Testis (tissue), 3 donors: Measurements from ENCODE around the gene MRPS6. TPM values are rescaled to one million over a fixed set of nuclear protein-coding genes. Genes with fewer than 3 reads are reported as not detected.

Source experiments
- DNase-seq: peaks from one replicate; pipeline ENCODE4 v3.0.0-alpha.2; 2019
- H3K27ac ChIP-seq, 2 donors: fragments of 200-600 bp; sonication (generic); one replicate each; pipeline ENCODE4 v1.5.1; 2019
- H3K27me3 ChIP-seq: fragments of 200-600 bp; sonication (generic); one replicate; pipeline ENCODE4 v1.5.1; 2019
- H3K36me3 ChIP-seq: fragments of 200-600 bp; sonication (generic); one replicate; pipeline ENCODE4 v1.5.1; 2017; ENCODE audit warnings: low read depth; ENCODE audit errors: missing control alignments
- H3K4me1 ChIP-seq: fragments of 200-600 bp; sonication (generic); one replicate; pipeline ENCODE4 v1.5.1; 2019
- H3K4me3 ChIP-seq, 2 donors: fragments of 200-600 bp; sonication (generic); one replicate each; pipeline ENCODE4 v1.5.1; 2017 to 2019
- H3K9me3 ChIP-seq: fragments of 200-600 bp; sonication (generic); one replicate; pipeline ENCODE4 v1.5.1; 2017
- POLR2A ChIP-seq: fragments of 450-650 bp; IDR thresholded peaks from one replicate; pipeline ENCODE4 v1.6.1; 2017; ENCODE audit warnings: antibody characterized with exemption, mild to moderate bottlenecking, moderate library complexity
- WGBS, 2 donors: methylation state at CpG; one replicate each; pipeline ENCODE4 v1.1.5; 2018; 5-methylcytosine and 5-hydroxymethylcytosine counted together
- intact Hi-C: fragments of 100-400 bp; cut with DNase I; formaldehyde crosslinking; loops from one replicate; pipeline ENCODE4 v1.15.1; 2023; ENCODE audit warnings: low total_unique reads
- polyA plus RNA-seq: library from polyadenylated mRNA; stranded (reverse); fragments of 350-450 nt; fragmentation: Illumina TruSeq; extraction: RNeasy Lipid Tissue Mini Kit (QIAGEN cat#74804); gene quantifications from one replicate; pipeline ENCODE4 v1.2.3, GENCODE V29; 2014; ENCODE audit warnings: low read depth, low replicate concordance; ENCODE audit not compliant: insufficient read depth
- total RNA-seq, 2 donors: library from RNA; depleted of rRNA; stranded (reverse); fragments of >200 nt; gene quantifications; one replicate each; pipeline ENCODE4 v1.2.3, GENCODE V29; 2016
- TF ChIP-seq, protein P1 (sequence below), 3 experiments: fragments of 450-650 bp in 2 of 3; fragments of 200-600 bp in 1 of 3; sonication (generic) in 1 of 3; IDR thresholded peaks; one replicate each; pipeline ENCODE4 v1.5.1; 2016 to 2019; ENCODE audit warnings: antibody characterized with exemption in 3 of 3, mild to moderate bottlenecking in 2 of 3, moderate library complexity in 1 of 3

The MRPS6 gene
- total and polyA plus RNA-seq, 3 donors from 2014 or later = 88.8 to 107 (median 102) TPM

DNA sequence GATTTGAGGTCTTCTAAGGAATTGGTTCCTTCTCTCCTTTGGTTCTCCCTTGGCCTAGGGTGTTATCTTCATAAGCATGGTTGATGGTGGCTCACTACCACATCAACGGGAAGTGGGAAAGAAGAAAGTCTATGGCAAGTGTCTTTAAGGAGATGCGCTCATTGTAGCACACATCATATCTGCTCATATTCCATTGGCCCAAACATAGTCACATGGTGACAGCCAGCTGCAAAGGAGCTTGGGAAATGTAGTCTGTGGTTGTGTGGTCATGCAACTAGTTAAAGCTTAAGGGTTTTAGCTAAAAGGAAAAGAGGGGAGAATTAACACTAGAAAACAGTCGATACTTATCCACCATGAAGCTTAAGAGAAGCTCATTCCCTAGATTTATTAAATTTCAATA, 11.4 kb upstream of the MRPS6 start:
- no peaks in the 10 kb centered on the region for H3K36me3 ChIP-seq
- WGBS, 2 donors = 96 to 97% methylated on average over 3 of the region's 3 CpGs
- no peak overlapping the region for H3K27ac ChIP-seq
- intact Hi-C loops = no loop called here
- H3K4me1 ChIP-seq = no peaks in the 10 kb centered on the region
- TF ChIP-seq, protein P1, sequence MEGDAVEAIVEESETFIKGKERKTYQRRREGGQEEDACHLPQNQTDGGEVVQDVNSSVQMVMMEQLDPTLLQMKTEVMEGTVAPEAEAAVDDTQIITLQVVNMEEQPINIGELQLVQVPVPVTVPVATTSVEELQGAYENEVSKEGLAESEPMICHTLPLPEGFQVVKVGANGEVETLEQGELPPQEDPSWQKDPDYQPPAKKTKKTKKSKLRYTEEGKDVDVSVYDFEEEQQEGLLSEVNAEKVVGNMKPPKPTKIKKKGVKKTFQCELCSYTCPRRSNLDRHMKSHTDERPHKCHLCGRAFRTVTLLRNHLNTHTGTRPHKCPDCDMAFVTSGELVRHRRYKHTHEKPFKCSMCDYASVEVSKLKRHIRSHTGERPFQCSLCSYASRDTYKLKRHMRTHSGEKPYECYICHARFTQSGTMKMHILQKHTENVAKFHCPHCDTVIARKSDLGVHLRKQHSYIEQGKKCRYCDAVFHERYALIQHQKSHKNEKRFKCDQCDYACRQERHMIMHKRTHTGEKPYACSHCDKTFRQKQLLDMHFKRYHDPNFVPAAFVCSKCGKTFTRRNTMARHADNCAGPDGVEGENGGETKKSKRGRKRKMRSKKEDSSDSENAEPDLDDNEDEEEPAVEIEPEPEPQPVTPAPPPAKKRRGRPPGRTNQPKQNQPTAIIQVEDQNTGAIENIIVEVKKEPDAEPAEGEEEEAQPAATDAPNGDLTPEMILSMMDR (IDR thresholded peaks at IDR 0.05) = no peak
- no peak for TF ChIP-seq POLR2A
- no peaks in the 10 kb centered on the region for H3K9me3 ChIP-seq
- DNase-seq = peak; percentile 34
- no peak overlapping the region for H3K4me3 ChIP-seq
- no peaks in the 10 kb centered on the region for H3K27me3 ChIP-seq

DNA sequence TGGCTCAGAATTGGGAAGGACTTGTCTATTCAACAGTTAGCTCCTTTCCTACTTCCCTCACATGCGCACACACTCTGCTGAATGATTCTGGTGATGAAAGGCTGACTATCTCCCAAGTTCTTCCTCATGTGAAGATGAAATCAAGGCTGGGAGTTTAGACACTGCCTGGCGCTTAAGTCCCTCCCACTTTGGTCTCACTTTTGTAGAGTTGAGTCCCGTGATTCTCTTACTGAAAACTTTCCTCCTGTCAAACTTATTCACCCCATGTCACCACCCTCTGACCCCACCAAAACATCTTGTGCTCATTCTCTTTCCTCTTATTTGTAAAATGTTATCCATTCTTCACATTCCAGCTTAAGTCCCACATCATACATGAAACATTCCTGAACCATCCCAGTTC, 8.4 kb upstream of the MRPS6 start:
- DNase-seq = no peak
- intact Hi-C loops = no loop called here
- H3K4me3 ChIP-seq = no peak overlapping the region
- no peaks in the 10 kb centered on the region for H3K27me3 ChIP-seq
- H3K36me3 ChIP-seq = no peaks in the 10 kb centered on the region
- H3K4me1 ChIP-seq = no peaks in the 10 kb centered on the region
- 65 to 69% methylated on average over 2 to 3 of the region's 3 CpGs for WGBS, 2 donors
- no peak overlapping the region for H3K27ac ChIP-seq
- H3K9me3 ChIP-seq = no peaks in the 10 kb centered on the region
- TF ChIP-seq, protein P1 (IDR thresholded peaks at IDR 0.05) = no peak
- TF ChIP-seq POLR2A = no peak

DNA sequence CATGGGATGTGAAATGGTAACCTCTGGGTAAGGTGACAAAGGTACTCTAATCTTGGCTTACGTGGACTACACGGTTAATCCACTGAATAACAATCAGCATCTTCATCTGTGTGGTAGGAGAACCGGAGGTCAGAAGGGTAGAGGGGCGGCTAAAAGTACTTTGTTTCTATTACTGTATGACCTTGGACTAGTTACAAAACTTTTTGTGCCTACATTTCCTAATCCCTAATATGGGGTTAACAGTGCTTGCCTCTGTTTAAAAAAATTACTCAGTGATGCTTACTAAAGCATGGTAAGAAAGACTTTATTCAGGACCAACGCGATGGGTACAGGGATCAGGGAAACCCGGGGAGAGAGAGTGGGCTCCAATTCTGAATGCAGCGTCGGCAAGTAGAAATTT, 1.7 kb upstream of the MRPS6 start:
- Histone ChIP-seq H3K27ac (peak overlapping the region in 1 of 2 donors; percentile 97), H3K9me3 (no peaks in the 10 kb centered on the region), H3K4me3 (no peak overlapping the region), H3K27me3 (no peaks in the 10 kb centered on the region), H3K4me1 (peaks cover 21% of the 10 kb centered on the region), H3K36me3 (no peaks in the 10 kb centered on the region)
- intact Hi-C loops = no loop called here
- no peak for TF ChIP-seq POLR2A
- TF ChIP-seq, protein P1 (IDR thresholded peaks at IDR 0.05) = no peak
- no peak for DNase-seq
- WGBS, 2 donors = 34 to 39% methylated on average over 9 of the region's 9 CpGs

- no peaks in the 10 kb centered on the region for H3K36me3 ChIP-seq
- intact Hi-C loops = no loop called here
- DNase-seq = peak; percentile 68
- no peak for TF ChIP-seq POLR2A
- TF ChIP-seq, protein P1 (IDR thresholded peaks at IDR 0.05) = no peak
- no peaks in the 10 kb centered on the region for H3K9me3 ChIP-seq
- 25 to 37% methylated on average over 19 to 32 of the region's 32 CpGs for WGBS, 2 donors
- peaks cover 25% of the 10 kb centered on the region for H3K4me1 ChIP-seq
- peak overlapping the region; percentile 79 to 80 for H3K4me3 ChIP-seq
- no peaks in the 10 kb centered on the region for H3K27me3 ChIP-seq
- H3K27ac ChIP-seq = peak overlapping the region; percentile 91 to 97
These were observed 990 bp upstream of the MRPS6 start for GRCh38 chr21:34072145-34073031.
